KMS-11 (cell line): Measurements from ENCODE around the gene RPF1.
A peak's percentile ranks its signal among the peaks of the same experiment; 100 is the strongest.

Experiments used
- H2AFZ ChIP-seq: fragments of 200-600 bp; sonication (generic); 2 replicates; pipeline ENCODE4 v1.6.1; 2016; ENCODE audit warnings: antibody characterized with exemption, mixed run types, low read depth
- H3K27ac ChIP-seq: fragments of 200-600 bp; sonication (generic); 2 replicates; pipeline ENCODE4 v1.6.1; 2016; ENCODE audit warnings: mild to moderate bottlenecking, mixed run types
- H3K27me3 ChIP-seq: fragments of 200-600 bp; sonication (generic); 2 replicates; pipeline ENCODE4 v1.6.1; 2017; ENCODE audit warnings: mild to moderate bottlenecking, low read depth, mixed run types, moderate library complexity; ENCODE audit not compliant: insufficient read depth
- H3K36me3 ChIP-seq: fragments of 200-600 bp; sonication (generic); 2 replicates; pipeline ENCODE4 v1.6.1; 2017; ENCODE audit warnings: mild to moderate bottlenecking, mixed run types; ENCODE audit not compliant: insufficient read depth
- H3K4me1 ChIP-seq: fragments of 200-600 bp; sonication (generic); 2 replicates; pipeline ENCODE4 v1.6.1; 2016; ENCODE audit warnings: mild to moderate bottlenecking, low read depth, mixed run types; ENCODE audit not compliant: poor library complexity, severe bottlenecking
- H3K4me2 ChIP-seq: fragments of 200-600 bp; sonication (generic); 2 replicates; pipeline ENCODE4 v1.7.0; 2016; ENCODE audit warnings: mild to moderate bottlenecking, mixed run types
- H3K4me3 ChIP-seq: fragments of 200-600 bp; sonication (generic); IDR thresholded peaks from 2 replicates; pipeline ENCODE4 v1.6.1; 2017; ENCODE audit warnings: low read depth, low read length, mixed read lengths; ENCODE audit not compliant: insufficient read depth
- H3K79me2 ChIP-seq: fragments of 200-600 bp; sonication (generic); 2 replicates; pipeline ENCODE4 v1.6.1; 2016; ENCODE audit warnings: low read depth, mixed run types; ENCODE audit not compliant: insufficient read depth
- H3K9ac ChIP-seq: fragments of 200-600 bp; sonication (generic); 2 replicates; pipeline ENCODE4 v1.6.1; 2016; ENCODE audit warnings: mild to moderate bottlenecking, mixed run types
- H4K20me1 ChIP-seq: fragments of 200-600 bp; sonication (generic); 2 replicates; pipeline ENCODE4 v1.6.1; 2016; ENCODE audit warnings: mild to moderate bottlenecking, mixed run types; ENCODE audit not compliant: insufficient read depth
- TF ChIP-seq, protein P1 (sequence below): fragments of 200-600 bp; sonication (generic); conservative IDR thresholded peaks from 2 replicates; pipeline ENCODE4 v1.6.1; 2017; ENCODE audit warnings: low read depth, mild to moderate bottlenecking, antibody characterized with exemption, low read length, moderate library complexity, mixed read lengths

The RPF1 gene

DNA sequence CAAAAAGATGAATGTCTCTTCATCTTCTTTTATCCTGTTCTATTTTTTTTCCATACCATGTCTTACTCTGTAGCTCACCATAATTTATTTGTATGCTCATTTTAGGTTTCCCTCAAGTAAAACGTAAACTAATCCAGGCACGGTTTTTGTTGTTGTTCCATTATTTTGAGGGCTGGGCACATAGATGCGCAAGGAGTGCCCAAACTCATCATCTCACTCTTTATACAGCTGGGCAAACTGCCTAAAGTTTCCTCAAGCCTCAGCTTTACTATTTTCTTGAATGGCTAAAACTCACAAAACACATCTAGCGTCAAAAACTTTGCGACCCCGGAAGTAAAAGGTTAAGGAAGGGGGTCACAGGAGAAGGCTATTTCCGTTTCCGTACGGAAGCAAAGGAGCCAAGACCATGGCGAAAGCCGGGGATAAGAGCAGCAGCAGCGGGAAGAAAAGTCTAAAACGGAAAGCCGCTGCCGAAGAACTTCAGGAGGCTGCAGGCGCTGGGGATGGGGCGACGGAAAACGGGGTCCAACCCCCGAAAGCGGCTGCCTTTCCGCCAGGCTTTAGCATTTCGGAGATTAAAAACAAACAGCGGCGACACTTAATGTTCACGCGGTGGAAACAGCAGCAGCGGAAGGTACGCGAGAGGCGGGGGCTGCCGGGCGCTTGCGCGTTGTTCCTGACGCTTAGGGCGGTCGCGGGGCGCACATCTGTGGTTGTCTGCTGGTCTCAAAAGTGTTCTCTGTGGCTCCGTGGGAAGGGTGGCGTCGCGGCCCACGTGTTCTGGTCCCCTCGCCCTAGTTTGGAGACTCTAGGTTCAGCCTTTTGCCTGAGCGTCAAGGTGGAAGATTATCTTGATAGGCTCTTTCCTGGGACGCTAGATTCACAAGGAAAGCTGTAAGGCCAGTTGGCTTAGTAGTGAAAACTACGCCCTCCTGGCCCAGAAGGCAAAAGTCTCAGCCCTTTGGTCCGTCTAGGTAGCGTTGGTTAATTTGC, at the start of gene RPF1:
RPF1 (plus strand) TSS at position 391 of the 993 bp plus-strand sequence; CDS start at position 407, 16 bp downstream.
- H3K27ac ChIP-seq = peak within 1 kb of the TSS; percentile 87
- H4K20me1 ChIP-seq = no peaks in the 10 kb centered on the region
- H3K27me3 ChIP-seq = no peaks in the 10 kb centered on the region
- no peaks in the 10 kb centered on the region for H3K36me3 ChIP-seq
- H3K4me3 ChIP-seq = peak within 1 kb of the TSS; percentile 57
- H3K79me2 ChIP-seq = peaks cover 23% of the 10 kb centered on the region; the same call in 1 of the 2 replicates
- peaks cover 7% of the 10 kb centered on the region for H3K4me1 ChIP-seq
- TF ChIP-seq, protein P1, sequence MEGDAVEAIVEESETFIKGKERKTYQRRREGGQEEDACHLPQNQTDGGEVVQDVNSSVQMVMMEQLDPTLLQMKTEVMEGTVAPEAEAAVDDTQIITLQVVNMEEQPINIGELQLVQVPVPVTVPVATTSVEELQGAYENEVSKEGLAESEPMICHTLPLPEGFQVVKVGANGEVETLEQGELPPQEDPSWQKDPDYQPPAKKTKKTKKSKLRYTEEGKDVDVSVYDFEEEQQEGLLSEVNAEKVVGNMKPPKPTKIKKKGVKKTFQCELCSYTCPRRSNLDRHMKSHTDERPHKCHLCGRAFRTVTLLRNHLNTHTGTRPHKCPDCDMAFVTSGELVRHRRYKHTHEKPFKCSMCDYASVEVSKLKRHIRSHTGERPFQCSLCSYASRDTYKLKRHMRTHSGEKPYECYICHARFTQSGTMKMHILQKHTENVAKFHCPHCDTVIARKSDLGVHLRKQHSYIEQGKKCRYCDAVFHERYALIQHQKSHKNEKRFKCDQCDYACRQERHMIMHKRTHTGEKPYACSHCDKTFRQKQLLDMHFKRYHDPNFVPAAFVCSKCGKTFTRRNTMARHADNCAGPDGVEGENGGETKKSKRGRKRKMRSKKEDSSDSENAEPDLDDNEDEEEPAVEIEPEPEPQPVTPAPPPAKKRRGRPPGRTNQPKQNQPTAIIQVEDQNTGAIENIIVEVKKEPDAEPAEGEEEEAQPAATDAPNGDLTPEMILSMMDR = no peak
- H2AFZ ChIP-seq = peak within 1 kb of the TSS; percentile 90
- peak within 1 kb of the TSS; percentile 52 for H3K4me2 ChIP-seq
- H3K9ac ChIP-seq = peak within 1 kb of the TSS; percentile 74

DNA sequence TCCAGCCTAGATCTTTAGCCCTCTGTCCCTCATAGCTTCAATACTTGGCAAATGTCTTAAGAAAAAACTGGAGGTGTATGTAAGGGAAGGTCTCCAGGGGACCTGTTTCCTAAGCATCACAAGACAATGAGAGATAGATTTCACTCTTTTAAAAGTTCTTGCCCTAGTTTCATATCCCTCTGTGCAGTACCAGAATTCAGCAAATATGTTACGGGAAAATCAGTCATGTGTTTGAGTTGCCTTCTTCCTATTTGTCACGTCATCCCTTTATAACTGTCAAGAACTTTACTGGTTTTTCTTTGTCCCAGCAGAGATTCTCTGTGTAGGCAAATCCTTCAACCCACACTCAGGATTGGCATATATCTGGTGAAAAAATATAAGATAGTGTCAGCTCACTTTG, 48.5 kb upstream of the RPF1 start:
- H3K36me3 ChIP-seq = no peaks in the 10 kb centered on the region
- H3K27me3 ChIP-seq = no peaks in the 10 kb centered on the region
- no peak overlapping the region for H3K27ac ChIP-seq
- no peak overlapping the region for H3K9ac ChIP-seq
- H2AFZ ChIP-seq = no peak overlapping the region
- H3K4me3 ChIP-seq = no peak overlapping the region
- no peak overlapping the region for H3K4me2 ChIP-seq
- no peaks in the 10 kb centered on the region for H3K79me2 ChIP-seq
- peaks cover 13% of the 10 kb centered on the region for H3K4me1 ChIP-seq
- no peaks in the 10 kb centered on the region for H4K20me1 ChIP-seq
- TF ChIP-seq, protein P1 = no peak

- Histone ChIP-seq H3K79me2 (no peaks in the 10 kb centered on the region), H3K4me3 (no peak overlapping the region), H3K9ac (no peak overlapping the region), H4K20me1 (no peaks in the 10 kb centered on the region), H3K4me2 (peak overlapping the region; percentile 45), H2AFZ (peak overlapping the region; percentile 18; the same call in 1 of the 2 replicates), H3K36me3 (no peaks in the 10 kb centered on the region), H3K4me1 (peaks cover 13% of the 10 kb centered on the region), H3K27ac (0 out of 2 replicates have a peak overlapping the region, but pooled peaks have one; percentile 11), H3K27me3 (no peaks in the 10 kb centered on the region)
- TF ChIP-seq, protein P1 = peak; percentile 67
These were observed 45.6 kb upstream of the RPF1 start for GRCh38 chr1:84433258-84434080.

DNA sequence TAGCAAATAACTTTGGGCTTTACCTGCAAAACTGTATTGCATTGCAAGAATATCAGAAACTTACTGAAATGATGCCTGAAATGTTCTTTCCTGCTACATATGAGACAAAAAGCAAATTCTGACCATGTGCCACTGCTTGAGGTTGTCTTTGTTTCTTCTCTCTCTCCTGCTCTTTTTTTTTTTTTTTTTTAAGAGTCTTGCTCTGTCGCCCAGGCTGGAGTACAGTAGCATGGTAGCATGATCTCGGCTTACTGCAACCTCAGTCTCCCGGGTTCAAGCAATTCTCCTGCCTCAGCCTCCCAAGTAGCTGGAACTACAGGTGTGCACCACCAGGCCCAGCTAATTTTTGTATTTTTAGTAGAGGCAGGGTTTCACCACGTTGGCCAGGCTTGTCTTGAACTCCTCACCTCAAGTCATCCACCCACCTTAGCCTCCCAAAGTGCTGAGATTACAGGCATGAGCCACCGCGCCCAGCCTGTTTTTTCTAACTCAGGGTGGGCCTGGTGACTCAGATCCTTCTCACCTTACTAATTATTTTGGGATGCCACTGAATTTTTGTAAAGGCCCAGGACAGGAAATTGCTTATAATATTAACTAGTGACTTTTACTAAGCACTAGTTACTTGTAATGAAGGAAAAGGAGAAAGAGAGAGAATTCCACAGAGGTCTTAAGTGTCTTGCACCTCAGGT, 44.8 kb upstream of the RPF1 start:
- H3K27ac ChIP-seq = no peak overlapping the region
- H3K27me3 ChIP-seq = no peaks in the 10 kb centered on the region
- no peak overlapping the region for H2AFZ ChIP-seq
- H3K9ac ChIP-seq = no peak overlapping the region
- H3K79me2 ChIP-seq = no peaks in the 10 kb centered on the region
- peaks cover 13% of the 10 kb centered on the region for H3K4me1 ChIP-seq
- H3K36me3 ChIP-seq = no peaks in the 10 kb centered on the region
- peak overlapping the region; percentile 45; the same call in 1 of the 2 replicates for H3K4me2 ChIP-seq
- TF ChIP-seq, protein P1 = no peak; the same call in 1 of the 2 replicates
- H4K20me1 ChIP-seq = no peaks in the 10 kb centered on the region
- H3K4me3 ChIP-seq = no peak overlapping the region
